ENCODE data around the gene PRXL2B.

DNA sequence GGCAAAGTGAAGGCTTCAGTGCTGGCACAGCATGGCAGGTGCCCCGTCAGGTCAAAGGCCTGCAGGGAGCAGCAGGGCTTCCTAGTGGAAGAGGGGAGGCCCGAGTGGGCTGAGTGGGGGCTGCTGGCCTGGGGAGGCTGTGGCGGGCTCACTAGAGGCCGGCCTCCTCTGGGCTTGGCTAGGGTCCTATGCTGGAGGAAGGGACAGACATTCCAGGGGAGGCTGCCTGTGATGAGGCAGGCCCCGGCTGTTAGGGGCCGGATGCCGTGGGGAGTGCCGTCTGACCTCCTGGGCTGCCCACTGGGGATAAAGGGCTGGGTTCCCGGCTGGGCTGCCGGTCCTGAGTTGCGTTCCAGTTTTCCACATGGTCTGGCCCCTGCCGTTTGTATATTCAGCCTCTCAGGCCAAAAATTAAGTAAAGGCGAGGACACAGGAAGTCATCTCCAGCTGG, 21.1 kb downstream of the PRXL2B start:
- TF ChIP-seq, protein P1, sequence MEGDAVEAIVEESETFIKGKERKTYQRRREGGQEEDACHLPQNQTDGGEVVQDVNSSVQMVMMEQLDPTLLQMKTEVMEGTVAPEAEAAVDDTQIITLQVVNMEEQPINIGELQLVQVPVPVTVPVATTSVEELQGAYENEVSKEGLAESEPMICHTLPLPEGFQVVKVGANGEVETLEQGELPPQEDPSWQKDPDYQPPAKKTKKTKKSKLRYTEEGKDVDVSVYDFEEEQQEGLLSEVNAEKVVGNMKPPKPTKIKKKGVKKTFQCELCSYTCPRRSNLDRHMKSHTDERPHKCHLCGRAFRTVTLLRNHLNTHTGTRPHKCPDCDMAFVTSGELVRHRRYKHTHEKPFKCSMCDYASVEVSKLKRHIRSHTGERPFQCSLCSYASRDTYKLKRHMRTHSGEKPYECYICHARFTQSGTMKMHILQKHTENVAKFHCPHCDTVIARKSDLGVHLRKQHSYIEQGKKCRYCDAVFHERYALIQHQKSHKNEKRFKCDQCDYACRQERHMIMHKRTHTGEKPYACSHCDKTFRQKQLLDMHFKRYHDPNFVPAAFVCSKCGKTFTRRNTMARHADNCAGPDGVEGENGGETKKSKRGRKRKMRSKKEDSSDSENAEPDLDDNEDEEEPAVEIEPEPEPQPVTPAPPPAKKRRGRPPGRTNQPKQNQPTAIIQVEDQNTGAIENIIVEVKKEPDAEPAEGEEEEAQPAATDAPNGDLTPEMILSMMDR (IDR thresholded peaks at IDR 0.05 in 2 of 3, conservative IDR thresholded peaks at IDR 0.05 in 1 of 3; ENCODE audit: control insufficient read depth in 2 of 3, extremely low read depth in 1 of 3, insufficient read depth in 1 of 3, low read depth in 3 of 3, low read length in 3 of 3) = no peak
- TF ChIP-seq NR2F1 (conservative IDR thresholded peaks at IDR 0.05) (no peak), EP300 (IDR thresholded peaks at IDR 0.05; ENCODE audit: borderline replicate concordance in 1 of 2, control insufficient read depth in 1 of 2, low read depth in 2 of 2, low read length in 2 of 2) (no peak), GABPA (IDR thresholded peaks at IDR 0.05; ENCODE audit: low read depth) (no peak), STAT3 (IDR thresholded peaks at IDR 0.05; ENCODE audit: low read depth, low read length) (no peak), POU2F2 (IDR thresholded peaks at IDR 0.05; ENCODE audit: borderline replicate concordance, low read depth, low read length) (no peak), SIN3A (IDR thresholded peaks at IDR 0.05; ENCODE audit: low read depth, low read length) (no peak), YY1 (IDR thresholded peaks at IDR 0.05; ENCODE audit: low read depth, low read length) (no peak), RCOR1 (conservative IDR thresholded peaks at IDR 0.05; ENCODE audit: low read depth, low read length) (no peak), EZH2 (IDR thresholded peaks at IDR 0.05; ENCODE audit: borderline replicate concordance, control insufficient read depth, low read depth, low read length) (no peak)
- TF ChIP-seq, protein P2, sequence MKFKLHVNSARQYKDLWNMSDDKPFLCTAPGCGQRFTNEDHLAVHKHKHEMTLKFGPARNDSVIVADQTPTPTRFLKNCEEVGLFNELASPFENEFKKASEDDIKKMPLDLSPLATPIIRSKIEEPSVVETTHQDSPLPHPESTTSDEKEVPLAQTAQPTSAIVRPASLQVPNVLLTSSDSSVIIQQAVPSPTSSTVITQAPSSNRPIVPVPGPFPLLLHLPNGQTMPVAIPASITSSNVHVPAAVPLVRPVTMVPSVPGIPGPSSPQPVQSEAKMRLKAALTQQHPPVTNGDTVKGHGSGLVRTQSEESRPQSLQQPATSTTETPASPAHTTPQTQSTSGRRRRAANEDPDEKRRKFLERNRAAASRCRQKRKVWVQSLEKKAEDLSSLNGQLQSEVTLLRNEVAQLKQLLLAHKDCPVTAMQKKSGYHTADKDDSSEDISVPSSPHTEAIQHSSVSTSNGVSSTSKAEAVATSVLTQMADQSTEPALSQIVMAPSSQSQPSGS (IDR thresholded peaks at IDR 0.05; ENCODE audit: low read length) = no peak
- TF ChIP-seq, protein P3, sequence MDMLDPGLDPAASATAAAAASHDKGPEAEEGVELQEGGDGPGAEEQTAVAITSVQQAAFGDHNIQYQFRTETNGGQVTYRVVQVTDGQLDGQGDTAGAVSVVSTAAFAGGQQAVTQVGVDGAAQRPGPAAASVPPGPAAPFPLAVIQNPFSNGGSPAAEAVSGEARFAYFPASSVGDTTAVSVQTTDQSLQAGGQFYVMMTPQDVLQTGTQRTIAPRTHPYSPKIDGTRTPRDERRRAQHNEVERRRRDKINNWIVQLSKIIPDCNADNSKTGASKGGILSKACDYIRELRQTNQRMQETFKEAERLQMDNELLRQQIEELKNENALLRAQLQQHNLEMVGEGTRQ (IDR thresholded peaks at IDR 0.05; ENCODE audit: borderline replicate concordance, low read depth, low read length) = no peak

Measured in GM12878 (cell line).